HG02623 (cell line): ENCODE measurements around the gene TOB2.
"Not testable (repeated sequence)": the region's sequence is repeated elsewhere in the genome, so short reads cannot be mapped to it uniquely, and the experiment has no call there.

Experiments
- ATAC-seq: cut with Tn5 transposase; IDR thresholded peaks from one replicate; pipeline ENCODE4 v1.9.1; 2021; ENCODE audit warnings: moderate library complexity; ENCODE audit not compliant: unreplicated experiment

Gene TOB2

DNA sequence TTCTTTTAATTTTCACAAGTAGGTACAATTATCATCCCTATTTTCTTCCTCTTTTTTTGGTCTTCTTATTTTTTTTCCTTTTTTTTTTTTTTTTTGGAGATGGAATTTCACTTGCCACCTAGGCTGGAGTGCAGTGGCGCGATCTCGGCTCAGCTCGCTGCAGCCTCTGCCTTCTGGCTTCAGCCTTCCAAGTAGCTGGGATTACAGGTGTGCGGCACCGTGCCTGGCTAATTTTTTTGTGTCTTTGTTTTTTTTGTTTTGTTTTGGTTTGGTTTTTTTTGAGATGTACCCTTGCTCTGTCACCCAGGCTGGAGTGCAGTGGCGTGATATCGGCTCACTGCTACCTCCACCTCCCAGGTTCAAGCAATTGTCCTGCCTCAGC lies 16.7 kb downstream of the TOB2 start:
- ATAC-seq, result no peak

DNA sequence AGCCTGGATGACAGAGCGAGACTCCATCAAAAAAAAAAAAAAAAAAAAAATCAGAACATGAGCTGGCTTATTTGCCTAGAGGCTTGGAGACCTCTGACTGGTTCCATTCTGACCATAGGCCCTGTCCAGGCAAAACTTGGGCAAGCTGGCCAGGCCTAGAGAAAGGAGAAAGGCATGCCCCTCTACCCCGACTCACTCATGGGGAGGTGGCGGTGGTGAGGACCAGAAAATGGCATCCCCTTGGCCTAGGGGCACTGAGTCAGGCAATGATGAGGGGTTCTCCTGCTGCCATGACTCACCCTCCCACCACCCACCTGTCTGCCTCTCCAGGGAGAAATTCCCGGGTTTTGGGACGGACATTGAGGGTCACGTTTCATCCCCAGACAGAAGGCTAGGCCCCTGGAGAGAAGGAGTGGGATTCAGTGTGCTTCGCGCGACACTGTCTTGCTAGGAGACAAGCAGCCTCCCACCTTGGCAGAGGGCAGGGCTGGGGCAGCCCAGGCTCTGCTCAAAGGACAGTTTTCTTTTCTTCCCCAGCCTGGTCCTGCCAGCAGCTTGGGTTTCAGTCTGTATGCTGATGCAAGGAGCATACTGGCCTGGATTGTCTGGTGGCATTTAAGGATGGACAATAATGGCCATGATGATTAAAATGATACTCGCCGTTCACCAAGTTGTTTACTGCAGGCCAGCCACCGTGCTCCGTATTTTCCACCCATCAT lies 17.2 kb downstream of the TOB2 start:
- ATAC-seq, result no peak

DNA sequence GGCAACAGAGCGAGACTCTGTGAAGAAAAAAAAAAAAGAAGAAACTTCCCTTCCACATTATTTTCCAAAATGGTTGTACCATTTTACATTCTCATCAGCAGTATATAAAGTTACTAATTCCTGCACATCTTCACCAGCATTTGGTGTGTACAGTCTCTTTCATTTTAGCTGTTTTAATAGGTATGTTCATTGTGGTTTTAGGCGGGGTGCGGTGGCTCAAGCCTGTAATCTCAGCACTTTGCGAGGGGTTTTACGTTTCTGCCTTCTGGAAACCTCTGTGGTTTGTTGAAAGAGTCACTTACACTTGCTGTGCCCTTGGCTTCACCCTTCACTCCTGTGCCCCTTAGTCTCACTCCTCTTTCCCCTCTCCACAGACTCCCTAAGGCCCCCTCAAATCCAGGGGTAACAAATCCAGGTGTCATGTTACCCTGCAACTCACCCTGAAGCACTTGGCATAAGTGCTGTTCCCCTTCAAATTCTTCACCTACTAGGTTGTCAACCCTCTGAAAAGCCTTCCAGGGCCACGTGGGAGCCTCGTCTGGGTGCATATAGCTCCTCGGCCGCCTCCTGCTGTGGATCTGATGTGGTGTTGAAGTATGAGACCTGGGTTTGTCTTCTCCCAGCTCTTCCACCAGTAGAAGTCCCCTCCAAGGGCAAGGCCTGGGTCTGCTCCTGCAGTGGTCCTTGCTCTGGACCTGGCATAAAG lies 20.8 kb downstream of the TOB2 start:
- no peak for ATAC-seq

DNA sequence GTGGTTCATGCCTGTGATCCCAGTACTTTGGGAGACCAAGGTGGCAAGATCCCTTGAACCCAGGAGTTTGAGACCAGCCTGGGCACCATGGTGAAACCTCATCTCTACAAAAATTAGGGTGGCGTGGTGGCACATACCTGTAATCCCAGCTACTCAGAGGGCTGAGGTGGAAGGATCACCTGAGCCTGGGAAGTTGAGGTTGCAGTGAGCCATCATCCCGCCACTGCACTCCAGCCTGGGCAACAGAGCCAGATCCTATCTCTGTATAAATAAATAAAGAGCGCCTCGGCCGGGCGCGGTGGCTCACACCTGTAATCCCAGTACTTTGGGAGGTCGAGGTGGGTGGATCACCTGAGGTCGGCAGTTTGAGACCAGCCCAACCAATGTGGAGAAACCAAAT lies 27.9 kb downstream of the TOB2 start:
- ATAC-seq, result no peak

DNA sequence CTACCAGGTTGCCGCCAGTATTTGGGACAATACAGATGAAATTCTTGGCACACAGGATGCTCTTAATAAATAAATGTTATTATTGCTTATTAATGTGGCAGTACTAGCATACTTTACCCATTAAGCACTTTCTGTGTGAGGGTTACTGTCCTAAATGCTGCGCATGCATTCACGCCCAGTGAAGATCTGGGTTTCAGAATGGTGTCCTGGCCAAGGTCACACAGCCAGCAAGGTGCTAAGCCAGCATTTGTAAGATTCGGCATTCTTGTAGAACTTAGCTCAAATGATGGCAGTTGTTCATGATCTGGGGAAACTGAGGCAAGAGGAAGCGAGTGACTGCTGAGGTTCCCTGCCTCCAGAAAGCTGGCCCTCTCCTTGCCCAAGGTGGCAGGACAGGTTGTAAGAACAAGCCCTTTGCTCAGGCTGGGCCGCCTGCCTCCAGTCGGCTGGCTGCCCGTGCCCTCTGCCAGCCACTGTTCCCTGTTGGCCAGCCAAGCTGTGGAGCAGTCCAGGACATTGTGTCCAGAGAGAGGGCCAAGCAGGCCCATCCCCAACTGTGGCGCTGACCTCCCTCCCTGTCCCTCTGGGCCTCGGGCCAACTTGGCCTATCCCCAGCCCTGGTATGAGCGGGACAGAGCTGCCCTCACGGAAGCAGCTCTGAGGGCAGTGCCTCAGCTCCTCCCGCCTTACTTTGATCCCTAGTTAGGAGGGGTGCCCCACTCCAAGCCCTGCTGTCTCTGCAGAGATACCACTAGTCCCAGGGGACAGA lies 28.8 kb downstream of the TOB2 start:
- no peak for ATAC-seq

DNA sequence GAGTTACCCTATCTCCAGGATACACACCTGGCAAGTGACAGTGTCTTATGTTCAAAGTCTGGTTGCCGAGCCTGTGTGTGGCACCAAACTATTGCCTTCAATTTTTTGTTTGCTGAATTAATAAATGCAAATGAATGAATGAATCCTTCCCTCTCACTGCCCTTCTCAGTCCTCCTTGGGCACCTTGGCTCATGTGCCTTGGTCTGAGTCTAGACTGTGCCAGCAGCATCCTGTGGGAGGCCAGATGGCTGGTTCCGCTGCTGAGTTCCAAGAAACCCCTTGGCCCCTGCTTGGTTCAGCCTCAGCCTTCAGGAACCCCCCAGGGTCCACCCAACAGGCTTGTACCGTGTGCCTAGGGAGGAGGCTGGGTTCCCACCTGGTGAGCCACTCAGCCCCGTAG lies 31.0 kb downstream of the TOB2 start:
- no peak for ATAC-seq

DNA sequence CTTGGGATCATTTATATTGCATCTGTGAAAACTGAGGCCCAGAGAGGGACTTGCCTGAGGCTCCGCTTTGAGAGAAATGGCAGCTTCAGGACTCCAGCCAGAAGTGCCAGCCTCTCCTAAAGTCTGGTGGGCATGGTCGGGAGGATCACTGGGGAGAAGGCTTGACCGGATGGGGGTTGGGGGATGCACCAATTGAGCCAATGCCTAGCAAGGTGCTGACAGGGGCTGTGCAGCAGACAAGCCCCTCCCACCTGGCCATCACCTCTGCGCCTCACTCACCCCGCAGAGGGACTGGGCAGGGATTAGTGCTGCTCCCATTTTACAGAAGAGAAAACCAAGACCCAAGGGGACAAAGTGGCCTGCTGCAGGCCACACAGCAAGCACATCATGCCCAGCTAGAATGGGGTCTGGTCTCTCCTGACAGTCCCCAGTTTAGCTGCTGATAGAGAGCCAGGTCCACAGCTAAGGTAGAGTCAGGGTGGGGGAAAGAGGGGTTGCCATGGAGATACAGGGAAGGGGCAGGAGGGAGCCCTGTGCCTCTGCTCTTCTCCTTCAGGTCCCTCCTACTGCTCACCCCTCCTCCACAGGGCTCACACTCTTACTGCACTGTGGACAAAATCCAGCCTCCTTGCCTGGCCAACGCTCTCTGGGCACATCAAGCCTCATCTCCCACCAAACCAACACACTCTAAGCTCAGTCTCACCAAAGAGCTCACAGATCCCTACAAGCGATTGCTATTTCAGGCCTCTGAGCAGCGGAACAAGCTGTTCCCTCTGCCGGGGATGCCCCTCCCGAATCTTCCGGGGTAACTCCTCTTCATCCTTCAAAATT lies 35.4 kb downstream of the TOB2 start:
- ATAC-seq, result no peak

DNA sequence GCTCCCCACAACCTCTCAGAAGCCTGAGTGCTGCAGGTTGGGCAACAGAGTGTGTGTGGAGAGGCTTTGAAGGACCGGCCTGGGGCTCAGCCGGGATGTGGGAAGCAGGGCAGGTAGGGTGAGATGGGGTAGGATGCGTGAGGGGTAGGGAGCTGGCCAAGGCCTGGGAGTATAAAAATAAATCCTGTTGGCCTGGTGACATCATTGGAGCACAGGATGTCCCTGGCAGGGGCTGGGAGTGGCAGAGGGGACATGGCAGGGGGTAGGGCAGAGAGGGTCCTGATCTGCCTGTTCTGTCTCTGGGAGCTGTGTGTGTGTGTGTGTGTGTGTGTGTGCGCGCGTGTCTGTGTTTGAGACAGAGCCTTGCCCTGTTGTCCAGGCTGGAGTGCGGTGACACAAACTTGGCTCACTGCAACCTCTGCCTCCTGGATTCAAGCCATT lies 36.3 kb downstream of the TOB2 start:
- ATAC-seq, result no peak

DNA sequence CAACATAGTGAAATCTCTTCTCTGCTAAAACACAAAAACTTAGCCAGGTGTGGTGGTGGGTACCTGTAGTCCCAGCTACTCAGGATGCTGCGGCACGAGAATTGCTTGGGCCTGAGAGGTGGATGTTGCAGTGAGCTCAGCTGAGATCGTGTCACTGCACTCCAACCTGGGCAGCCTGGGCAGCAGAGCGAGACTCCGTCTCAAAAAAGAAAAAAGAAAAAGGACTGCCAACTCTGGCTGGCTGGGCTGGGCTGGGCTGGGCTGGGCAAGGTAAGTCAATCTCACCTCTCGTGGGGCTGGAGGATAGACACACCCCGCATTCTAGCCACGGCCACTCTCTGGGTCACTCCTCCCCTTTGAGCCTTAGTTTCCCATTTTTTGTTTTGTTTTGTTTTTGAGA lies 37.9 kb downstream of the TOB2 start:
- no peak for ATAC-seq

DNA sequence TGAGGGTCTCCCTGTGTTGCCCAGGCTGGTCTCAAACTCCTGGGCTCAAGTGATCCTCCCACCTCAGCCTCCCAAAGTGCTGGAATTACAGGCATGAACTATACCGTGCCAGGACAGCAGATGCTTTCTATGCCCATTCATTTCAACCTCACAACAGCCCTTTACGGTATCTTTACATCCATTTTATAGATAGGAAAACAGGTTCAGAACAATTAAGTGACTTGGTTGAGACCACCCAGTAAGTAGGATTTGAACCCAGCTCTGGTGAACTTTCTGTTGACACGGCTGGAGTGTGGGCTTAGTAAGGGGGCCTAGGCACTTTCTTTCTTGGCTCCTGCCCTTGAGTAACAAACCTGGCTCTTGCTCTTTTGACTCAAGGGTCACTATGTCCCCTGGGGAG lies 39.2 kb downstream of the TOB2 start:
- ATAC-seq, result no peak

DNA sequence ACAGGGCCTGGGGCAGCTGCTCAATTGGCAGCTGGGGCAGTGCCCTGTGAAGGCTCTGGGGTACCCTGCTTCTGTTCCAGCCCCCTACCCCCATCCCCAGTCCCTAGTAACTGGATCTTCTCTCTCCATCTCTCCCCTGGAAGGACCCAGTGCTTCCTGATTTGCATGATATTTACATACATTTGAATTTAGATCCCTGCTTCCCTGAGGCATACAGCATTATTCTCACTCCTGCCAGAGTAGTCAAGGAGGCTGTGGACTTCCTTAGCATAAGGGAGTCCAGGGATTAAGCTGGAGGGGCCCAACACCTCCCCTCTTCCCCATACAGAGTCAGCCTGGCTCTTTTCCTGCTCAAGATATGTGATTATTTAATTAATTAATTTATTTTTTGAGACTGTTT lies 40.2 kb downstream of the TOB2 start:
- ATAC-seq, result no peak

DNA sequence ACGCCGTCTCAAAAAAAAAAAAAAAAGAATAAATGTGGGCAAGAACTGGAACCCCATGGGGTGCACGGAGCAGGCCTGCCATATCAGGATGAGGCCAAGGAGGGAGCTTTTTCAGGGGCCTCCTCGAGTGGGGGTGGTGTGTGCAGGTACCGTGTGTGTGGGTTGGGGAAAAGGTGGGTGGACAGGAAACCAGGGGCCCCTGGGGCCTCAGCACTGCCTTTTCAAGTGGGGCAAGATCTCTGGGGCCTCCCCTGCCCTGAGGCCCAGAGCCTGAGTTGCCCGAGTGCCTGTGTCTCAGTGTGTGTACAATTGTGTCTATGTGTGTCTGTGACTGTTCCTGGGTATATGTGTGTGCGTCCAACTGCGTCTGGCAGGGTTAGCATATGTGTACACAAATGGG lies 41.0 kb downstream of the TOB2 start:
- no peak for ATAC-seq

DNA sequence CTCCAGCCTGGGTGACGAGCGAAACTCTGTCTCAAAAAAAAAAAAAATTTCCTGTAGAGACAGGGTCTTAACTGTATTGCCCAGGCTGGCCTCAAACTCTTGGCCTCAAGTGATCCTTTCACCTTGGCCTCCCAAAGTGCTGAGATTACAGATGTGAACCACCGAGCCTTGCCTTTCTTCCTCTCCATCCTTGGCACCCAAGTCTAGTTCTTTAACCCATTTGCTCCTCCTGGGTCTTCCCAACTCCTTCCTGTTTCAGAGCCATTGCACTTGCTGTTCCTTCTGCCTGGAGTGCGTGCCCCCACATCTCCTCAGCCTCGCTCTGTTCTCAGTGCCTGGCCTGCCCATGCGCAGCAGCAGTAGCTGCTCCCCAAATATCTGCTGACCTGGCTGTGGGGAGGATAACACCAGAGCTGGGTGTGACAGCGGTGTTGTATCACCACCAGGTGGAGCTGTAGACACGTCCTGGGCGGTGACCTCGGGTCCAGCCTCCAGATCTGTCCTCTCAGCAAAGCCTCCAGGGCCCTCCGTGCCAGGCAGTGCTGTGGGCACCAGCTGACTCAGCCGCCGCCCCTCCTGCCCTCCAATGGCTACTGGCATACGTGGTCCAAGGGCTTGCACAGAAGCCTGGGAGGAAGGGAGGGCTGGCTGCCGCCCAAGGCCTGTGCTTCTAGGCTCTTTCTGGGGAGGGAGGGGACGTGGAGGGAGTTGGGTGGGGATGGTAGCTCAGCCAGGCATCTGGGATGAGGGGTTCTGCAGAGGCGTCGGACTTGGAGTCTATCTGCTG lies 42.9 kb downstream of the TOB2 start:
- no peak for ATAC-seq

DNA sequence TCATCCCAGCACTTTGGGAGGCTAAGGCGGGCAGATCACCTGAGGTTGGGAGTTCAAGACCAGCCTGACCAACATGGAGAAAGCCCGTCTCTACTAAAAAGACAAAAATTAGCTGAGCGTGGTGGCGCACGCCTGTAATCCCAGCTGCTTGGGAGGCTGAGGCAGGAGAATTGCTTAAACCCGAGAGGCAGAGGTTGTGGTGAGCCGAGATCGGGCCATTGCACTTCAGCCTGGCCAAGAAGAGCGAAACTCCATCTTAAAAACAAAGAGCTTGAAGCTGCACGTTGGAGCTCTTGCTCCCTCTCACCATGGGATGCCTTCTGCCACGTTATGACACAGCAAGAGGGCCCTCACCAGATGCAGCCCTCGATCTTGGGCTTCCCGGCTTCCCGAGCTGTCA lies 43.8 kb downstream of the TOB2 start:
- not testable (repeated sequence) for ATAC-seq

DNA sequence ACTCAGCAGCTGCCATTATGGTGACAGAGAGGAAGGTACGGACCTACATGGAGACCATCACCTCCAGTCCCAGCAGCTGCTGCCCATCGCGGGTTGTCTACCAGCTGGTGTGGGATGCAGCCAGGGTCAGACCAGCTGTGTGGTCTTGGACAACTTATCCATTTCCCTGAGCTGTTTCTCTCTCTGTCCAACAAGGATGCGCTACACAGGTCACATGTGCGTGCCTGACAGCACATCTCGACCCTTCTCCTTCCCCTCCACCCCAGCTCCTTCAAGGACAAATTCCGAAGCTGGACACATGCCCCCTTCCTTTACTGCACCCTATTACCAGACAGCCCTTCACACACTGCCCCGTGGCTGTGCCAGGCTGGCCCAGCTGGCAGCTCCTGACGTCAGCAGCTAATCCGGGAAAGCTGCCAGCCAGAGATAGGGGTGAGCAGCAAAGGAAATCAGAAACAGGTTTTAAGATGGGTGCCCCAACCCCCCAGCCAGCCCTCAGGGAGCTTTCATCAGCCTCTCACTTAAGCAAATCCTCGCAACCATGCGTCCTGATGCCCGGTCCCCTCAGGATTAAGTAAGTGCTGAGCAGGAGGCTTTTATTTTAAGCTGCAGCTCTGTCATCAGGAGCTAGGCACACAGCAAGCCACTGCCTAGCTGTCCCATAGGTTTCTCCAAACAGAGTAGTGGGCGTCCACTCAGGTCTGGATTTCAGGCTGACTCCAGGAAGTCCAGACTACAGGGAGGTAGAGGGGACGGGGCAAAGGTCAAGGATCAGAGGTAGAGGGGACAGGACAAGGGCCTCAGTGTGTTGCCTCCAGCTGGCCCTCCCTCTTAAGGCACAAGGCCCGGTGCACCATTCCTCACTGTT lies 44.6 kb downstream of the TOB2 start:
- ATAC-seq, result no peak

DNA sequence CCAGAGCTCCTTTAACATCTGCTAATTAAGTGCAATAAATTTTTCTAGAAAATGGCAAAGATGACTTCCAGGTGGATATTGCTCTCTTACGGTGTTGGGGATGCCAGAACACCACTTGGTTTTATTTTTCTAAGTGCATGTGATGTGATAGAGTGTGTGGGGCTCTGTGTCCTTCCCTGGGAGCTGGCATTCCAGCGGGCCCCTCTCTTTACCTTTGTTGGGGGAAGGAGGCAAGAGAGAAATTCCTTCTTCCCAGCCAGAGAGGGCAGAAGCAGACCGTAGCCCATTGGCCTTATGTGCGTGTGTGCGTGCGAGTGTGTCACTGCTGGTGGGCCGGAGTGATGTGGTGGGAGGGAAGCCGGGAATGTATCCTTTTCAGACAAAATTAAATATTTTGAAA lies 47.7 kb downstream of the TOB2 start:
- no peak for ATAC-seq

DNA sequence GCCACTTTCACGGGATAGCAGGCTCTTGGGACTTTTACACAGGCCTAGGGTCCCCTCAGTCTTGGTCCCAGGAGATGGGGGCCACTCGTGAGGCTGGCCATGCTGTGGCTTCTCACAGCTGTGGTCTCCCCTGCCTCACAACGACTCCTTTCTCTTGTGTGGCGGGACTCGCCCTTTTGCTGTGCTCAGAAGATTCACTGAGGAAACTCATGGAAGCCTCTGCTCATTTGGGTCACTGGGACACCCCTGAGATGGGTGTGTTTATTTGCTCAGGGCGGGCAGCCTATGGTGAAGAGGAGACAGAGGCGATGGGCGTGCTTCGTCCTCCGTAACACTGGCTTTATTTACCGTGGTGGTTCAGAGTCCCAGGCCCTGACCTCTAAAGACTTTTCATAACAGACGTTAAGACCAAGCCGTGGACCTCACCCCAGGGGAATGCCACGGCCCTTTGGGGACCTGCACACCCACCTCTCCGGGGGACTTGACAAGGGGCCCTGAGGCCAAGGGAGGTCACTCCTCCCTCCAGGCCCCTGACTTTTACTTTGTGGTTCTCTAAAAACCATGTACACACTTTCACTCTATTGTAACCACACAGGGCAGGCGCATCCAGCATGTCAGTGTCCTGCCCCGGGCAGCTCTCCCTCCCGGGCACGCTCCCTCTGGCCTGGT lies 49.3 kb downstream of the TOB2 start:
- no peak for ATAC-seq

DNA sequence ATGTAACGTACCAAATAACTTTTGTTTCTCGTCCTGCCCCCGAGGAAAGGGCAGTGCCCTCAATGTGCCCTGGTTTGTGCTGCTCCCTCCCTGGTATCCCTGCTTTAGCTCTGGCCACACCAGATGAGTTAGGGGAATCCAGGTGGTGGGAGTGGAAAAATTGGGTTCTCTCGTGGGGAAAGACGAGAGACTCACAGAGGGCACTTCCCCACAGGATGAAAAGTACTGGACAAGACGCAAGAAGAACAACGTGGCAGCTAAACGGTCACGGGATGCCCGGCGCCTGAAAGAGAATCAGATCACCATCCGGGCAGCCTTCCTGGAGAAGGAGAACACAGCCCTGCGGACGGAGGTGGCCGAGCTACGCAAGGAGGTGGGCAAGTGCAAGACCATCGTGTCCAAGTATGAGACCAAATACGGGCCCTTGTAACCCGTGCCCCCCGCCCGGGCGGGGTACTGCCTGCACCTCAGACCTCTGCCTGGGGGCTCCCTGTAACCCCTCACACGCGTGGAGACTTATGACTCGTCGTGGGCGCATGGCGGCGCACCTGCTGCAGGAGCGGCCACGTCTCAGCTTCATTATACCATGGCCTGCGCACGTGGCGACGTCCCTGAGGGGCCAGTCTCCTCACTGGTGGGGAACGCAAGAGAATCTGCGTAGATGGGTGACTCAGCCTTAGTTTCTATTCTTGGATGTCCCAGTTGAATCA lies 50.9 kb downstream of the TOB2 start:
- ATAC-seq, result no peak
